Mammary epithelial cell (primary cell): ENCODE results near the gene CAV3.

Experiments used
- CTCF ChIP-seq, 2 donors: IDR thresholded peaks in 1 of 2; conservative IDR thresholded peaks in 1 of 2; 2 replicates each; pipeline ENCODE4 v1.5.1; 2011 to 2012; ENCODE audit warnings: inconsistent platforms in 2 of 2, low read length in 2 of 2, mild to moderate bottlenecking in 2 of 2, control low read depth in 1 of 2, low read depth in 1 of 2; ENCODE audit not compliant: insufficient read depth in 1 of 2; ENCODE audit errors: extremely low read depth in 1 of 2
- EZH2 ChIP-seq: IDR thresholded peaks from 2 replicates; pipeline ENCODE4 v1.6.1; 2012; ENCODE audit warnings: low read length, inconsistent platforms, borderline replicate concordance

GRCh38 chr3:8743911-8744310 lies 10.3 kb downstream of the CAV3 start:
- TF ChIP-seq CTCF (conservative IDR thresholded peaks at IDR 0.05 in 1 of 2, IDR thresholded peaks at IDR 0.05 in 1 of 2; ENCODE audit: extremely low read depth in 1 of 2, insufficient read depth in 1 of 2, low read depth in 1 of 2, low read length in 2 of 2) (no peak), EZH2 (no peak)
